SK-N-MC (cell line): Measurements from ENCODE around the gene TCF19.
"Not testable (repeated sequence)": the region's sequence is repeated elsewhere in the genome, so short reads cannot be mapped to it uniquely, and the experiment has no call there.

Source experiments
- DNase-seq: peaks from one replicate; pipeline ENCODE4 v3.0.0-alpha.2; 2011; ENCODE audit warnings: low read depth, low spot score
- H3K27ac ChIP-seq: fragments of 200-600 bp; sonication (generic); 2 replicates; pipeline ENCODE4 v1.5.1; 2016; ENCODE audit warnings: mixed run types
- H3K36me3 ChIP-seq: fragments of 200-600 bp; sonication (generic); 2 replicates; pipeline ENCODE4 v1.6.1; 2017; ENCODE audit warnings: antibody characterized with exemption, low read length, mixed read lengths; ENCODE audit not compliant: insufficient read depth
- H3K4me3 ChIP-seq: fragments of 200-600 bp; sonication (generic); 2 replicates; pipeline ENCODE4 v1.5.1; 2016
- H3K9ac ChIP-seq: fragments of 200-600 bp; sonication (generic); 2 replicates; pipeline ENCODE4 v1.8.0; 2017; ENCODE audit warnings: mixed run types, mixed read lengths; ENCODE audit not compliant: insufficient read length
- H3K9me3 ChIP-seq: fragments of 200-600 bp; sonication (generic); 2 replicates; pipeline ENCODE4 v1.6.1; 2017; ENCODE audit warnings: low read depth, mild to moderate bottlenecking, antibody characterized with exemption, low read length, moderate library complexity, mixed read lengths
- EZH2 ChIP-seq: fragments of 200-600 bp; sonication (generic); IDR thresholded peaks from one replicate; pipeline ENCODE4 v1.6.1; 2017; ENCODE audit warnings: antibody characterized with exemption
- FOXP2 ChIP-seq: optimal IDR thresholded peaks from 2 replicates; pipeline ENCODE3; 2011; ENCODE audit warnings: mild to moderate bottlenecking, moderate library complexity; ENCODE audit not compliant: insufficient read depth; ENCODE audit errors: extremely low read length, control extremely low read depth
- POLR2AphosphoS5 ChIP-seq: IDR thresholded peaks from 2 replicates; pipeline ENCODE4 v1.6.1; 2012; ENCODE audit warnings: mild to moderate bottlenecking, low read depth, low read length, borderline replicate concordance

Gene TCF19

GRCh38 chr6:31162463-31163165 lies 4.2 kb downstream of the TCF19 start:
- no peaks in the 10 kb centered on the region for H3K9me3 ChIP-seq
- TF ChIP-seq FOXP2: no peak
- no peak for TF ChIP-seq EZH2
- TF ChIP-seq POLR2AphosphoS5: no peak
- no peak overlapping the region for H3K27ac ChIP-seq
- peaks cover 6% of the 10 kb centered on the region; the same call in 1 of the 2 replicates for H3K36me3 ChIP-seq
- H3K9ac ChIP-seq: no peak overlapping the region
- no peak overlapping the region for H3K4me3 ChIP-seq
- DNase-seq: no peak

- H3K9ac ChIP-seq: no peak overlapping the region
- no peak for DNase-seq
- H3K4me3 ChIP-seq: no peak overlapping the region
- TF ChIP-seq POLR2AphosphoS5: no peak
- TF ChIP-seq FOXP2: no peak
- no peak for TF ChIP-seq EZH2
- H3K27ac ChIP-seq: no peak overlapping the region
- H3K9me3 ChIP-seq: no peaks in the 10 kb centered on the region
- H3K36me3 ChIP-seq: peaks cover 6% of the 10 kb centered on the region; the same call in 1 of the 2 replicates
Observed at GRCh38 chr6:31163922-31164321, 5.5 kb downstream of the TCF19 start.

GRCh38 chr6:31164475-31165063 lies 6.2 kb downstream of the TCF19 start:
- not testable (repeated sequence) for H3K4me3 ChIP-seq, H3K36me3 ChIP-seq, H3K9ac ChIP-seq, DNase-seq, H3K9me3 ChIP-seq, H3K27ac ChIP-seq

GRCh38 chr6:31165064-31165832 lies 6.9 kb downstream of the TCF19 start:
- H3K4me3 ChIP-seq, H3K9me3 ChIP-seq, H3K27ac ChIP-seq, H3K9ac ChIP-seq, DNase-seq, H3K36me3 ChIP-seq: not testable (repeated sequence)

GRCh38 chr6:31165986-31166385 lies 7.6 kb downstream of the TCF19 start:
- H3K4me3 ChIP-seq: no peak overlapping the region
- no peak overlapping the region for H3K9ac ChIP-seq
- TF ChIP-seq FOXP2: no peak
- no peak overlapping the region for H3K27ac ChIP-seq
- peaks cover 6% of the 10 kb centered on the region; the same call in 1 of the 2 replicates for H3K36me3 ChIP-seq
- no peak for DNase-seq
- no peaks in the 10 kb centered on the region for H3K9me3 ChIP-seq

GRCh38 chr6:31168606-31169005 lies 10.2 kb downstream of the TCF19 start:
- Histone ChIP-seq H3K27ac (no peak overlapping the region), H3K36me3 (no peaks in the 10 kb centered on the region), H3K4me3 (no peak overlapping the region), H3K9me3 (no peaks in the 10 kb centered on the region), H3K9ac (no peak overlapping the region)
- TF ChIP-seq POLR2AphosphoS5 (no peak), FOXP2 (no peak), EZH2 (no peak)
- no peak for DNase-seq

- H3K4me3 ChIP-seq: no peak overlapping the region
- H3K9ac ChIP-seq: no peak overlapping the region
- TF ChIP-seq POLR2AphosphoS5 (no peak), EZH2 (no peak), FOXP2 (no peak)
- H3K27ac ChIP-seq: no peak overlapping the region
- H3K9me3 ChIP-seq: no peaks in the 10 kb centered on the region
- no peaks in the 10 kb centered on the region for H3K36me3 ChIP-seq
- DNase-seq: no peak
Observed at GRCh38 chr6:31169123-31169857, 10.9 kb downstream of the TCF19 start.

GRCh38 chr6:31169858-31170599 lies 11.6 kb downstream of the TCF19 start:
- H3K9ac ChIP-seq, H3K9me3 ChIP-seq, H3K4me3 ChIP-seq, DNase-seq, H3K27ac ChIP-seq, H3K36me3 ChIP-seq: not testable (repeated sequence)
